GM19328 (cell line): ENCODE results near the gene ERBB4.
"Not testable (repeated sequence)": the region's sequence is repeated elsewhere in the genome, so short reads cannot be mapped to it uniquely, and the experiment has no call there.

Source experiments
- ATAC-seq: cut with Tn5 transposase; IDR thresholded peaks from one replicate; pipeline ENCODE4 v1.9.1; 2021; ENCODE audit warnings: mild to moderate bottlenecking, moderate library complexity; ENCODE audit not compliant: unreplicated experiment

Gene ERBB4

DNA sequence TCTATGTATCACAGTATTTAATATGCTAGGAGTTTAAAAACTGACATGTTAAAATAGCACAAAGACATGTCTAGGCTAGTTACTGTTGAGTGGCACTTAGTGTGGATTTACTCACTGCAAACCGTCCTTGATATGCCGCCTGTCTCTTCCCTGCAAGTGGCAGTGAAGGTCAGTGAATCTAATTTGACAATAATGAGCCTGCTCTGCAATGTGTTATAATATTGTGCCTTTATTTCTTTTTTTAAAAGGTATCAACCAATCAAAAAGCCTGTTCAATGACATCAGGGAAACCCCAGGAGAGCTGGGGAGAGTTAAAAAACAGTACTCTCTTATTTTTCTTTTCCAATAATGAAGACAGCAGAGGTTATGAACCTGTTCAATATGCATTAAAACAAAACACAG is 384.1 kb downstream of the ERBB4 start:
- ATAC-seq = no peak

GRCh38 chr2:212153923-212154322 is 384.7 kb downstream of the ERBB4 start:
- no peak for ATAC-seq

GRCh38 chr2:212147921-212148513 is 390.6 kb downstream of the ERBB4 start:
- no peak for ATAC-seq

DNA sequence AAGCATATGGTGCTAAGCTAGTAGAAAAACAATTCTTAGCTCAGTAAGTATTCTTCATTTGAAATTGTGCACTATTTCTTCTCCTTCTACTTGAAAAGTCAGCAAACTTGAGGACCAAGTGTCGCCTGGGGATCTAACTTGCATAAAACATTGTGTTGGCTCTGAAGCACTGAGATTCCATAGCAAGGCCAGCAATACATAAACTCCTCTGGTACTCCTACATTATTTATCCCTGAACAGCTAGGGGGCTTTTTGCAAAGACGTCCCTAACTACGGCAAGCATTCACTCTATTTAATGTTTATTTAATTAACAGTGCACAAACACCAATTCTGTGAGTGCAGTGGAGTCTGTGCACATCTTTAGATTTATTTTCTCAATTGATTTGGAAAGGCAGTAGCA is 392.2 kb downstream of the ERBB4 start:
- ATAC-seq = no peak

GRCh38 chr2:212145121-212145520 is 393.5 kb downstream of the ERBB4 start:
- no peak for ATAC-seq

DNA sequence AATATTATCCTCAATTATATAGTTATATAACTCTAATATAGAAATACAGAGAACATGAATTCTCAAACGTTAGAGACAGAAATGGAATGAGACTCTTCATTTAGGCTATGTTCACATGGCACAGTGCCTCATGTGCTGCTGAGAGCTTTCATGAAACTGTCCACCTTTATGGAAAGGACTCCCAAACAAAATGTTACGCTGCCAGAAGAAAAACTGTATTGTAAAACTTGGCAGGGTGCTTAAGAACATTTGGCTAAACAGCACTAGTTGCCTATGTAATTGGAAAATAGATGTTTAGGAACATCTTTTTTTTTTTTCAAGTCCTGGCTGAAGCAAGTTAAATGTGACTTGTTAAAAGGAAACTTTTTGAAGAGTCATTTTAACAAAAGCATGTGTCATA is 396.0 kb downstream of the ERBB4 start:
- no peak for ATAC-seq

DNA sequence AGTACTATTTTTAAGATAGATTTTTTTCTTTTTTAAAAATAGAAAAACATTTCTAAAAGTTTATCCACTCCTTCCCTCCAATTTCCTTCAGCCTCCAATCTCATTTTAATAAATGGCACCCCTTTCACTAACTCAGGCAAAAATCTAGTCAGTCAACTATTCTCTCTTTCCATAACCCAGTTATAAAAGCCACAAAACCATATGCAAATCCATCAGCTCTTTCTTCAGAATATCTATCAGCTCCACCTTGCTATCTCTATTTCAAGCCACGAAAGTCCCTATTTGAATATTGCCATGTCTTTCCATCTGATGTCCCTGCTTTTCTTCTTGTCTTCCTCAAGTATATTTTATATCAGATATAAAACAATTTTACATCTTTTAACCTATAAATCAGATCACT is 397.1 kb downstream of the ERBB4 start:
- ATAC-seq = no peak

GRCh38 chr2:212136216-212136795 is 402.3 kb downstream of the ERBB4 start:
- no peak for ATAC-seq

DNA sequence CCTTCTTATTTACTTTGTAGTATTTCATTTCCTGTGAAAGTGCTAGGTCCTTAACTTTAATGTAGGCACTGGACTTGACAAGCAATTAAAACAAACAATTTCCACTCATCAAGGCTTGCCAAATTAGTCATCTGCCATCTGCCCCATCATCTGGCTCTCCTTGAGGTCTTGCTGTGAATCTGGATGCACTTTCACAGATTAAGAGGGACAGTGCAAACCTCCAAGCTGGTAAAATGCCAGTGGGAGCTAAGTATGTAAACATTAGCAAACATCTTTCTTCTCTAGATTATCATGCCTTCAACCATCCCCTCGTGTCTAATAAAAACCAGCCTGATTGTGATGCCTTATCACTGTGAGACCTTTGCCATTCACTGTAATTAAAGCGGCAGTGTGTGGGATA is 402.9 kb downstream of the ERBB4 start:
- ATAC-seq = no peak

DNA sequence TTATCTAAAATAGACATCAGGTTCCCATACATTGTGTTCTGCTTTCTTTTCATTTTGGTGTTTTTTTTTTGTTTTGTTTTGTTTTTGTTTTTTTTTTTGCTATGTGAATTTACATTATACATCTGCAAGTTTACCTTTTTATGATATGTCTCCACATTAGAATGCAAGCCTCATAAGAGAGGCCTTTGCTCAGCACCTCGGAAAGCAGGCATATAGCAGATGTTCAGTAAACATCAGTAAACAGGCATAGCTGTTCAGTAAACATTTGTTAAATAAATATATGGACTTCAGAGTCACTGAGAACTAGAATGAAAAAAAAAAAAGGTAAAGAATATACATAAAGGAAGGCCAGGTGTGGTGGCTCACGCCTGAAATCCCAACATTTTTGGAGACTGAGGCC is 405.3 kb downstream of the ERBB4 start:
- no peak for ATAC-seq

DNA sequence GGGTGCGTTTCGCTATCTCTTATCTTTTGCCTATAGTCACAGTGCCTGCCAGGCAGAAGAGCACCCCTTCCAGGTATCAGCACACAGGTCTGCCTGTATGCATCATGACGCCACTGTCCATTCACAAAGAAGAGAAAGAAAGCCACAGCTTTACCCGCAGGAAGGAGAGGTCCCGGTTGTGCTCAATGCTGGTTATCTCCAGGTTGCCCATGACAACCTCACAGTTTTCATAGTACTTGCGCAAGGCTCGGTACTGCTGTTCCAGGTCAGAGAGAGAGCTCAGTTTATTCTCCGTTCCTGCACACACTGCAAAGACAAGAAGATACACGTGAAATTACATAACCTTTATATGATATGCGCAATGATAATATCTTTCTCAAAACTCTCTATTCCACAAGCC is 414.0 kb downstream of the ERBB4 start:
- no peak for ATAC-seq

- ATAC-seq = no peak
Observed at GRCh38 chr2:212119591-212119990, 419.0 kb downstream of the ERBB4 start.

- ATAC-seq = no peak
Observed at GRCh38 chr2:212117926-212118325, 420.7 kb downstream of the ERBB4 start.

GRCh38 chr2:212114489-212114888 is 424.1 kb downstream of the ERBB4 start:
- no peak for ATAC-seq

- ATAC-seq = no peak
Observed at GRCh38 chr2:212112401-212112800, 426.2 kb downstream of the ERBB4 start.

DNA sequence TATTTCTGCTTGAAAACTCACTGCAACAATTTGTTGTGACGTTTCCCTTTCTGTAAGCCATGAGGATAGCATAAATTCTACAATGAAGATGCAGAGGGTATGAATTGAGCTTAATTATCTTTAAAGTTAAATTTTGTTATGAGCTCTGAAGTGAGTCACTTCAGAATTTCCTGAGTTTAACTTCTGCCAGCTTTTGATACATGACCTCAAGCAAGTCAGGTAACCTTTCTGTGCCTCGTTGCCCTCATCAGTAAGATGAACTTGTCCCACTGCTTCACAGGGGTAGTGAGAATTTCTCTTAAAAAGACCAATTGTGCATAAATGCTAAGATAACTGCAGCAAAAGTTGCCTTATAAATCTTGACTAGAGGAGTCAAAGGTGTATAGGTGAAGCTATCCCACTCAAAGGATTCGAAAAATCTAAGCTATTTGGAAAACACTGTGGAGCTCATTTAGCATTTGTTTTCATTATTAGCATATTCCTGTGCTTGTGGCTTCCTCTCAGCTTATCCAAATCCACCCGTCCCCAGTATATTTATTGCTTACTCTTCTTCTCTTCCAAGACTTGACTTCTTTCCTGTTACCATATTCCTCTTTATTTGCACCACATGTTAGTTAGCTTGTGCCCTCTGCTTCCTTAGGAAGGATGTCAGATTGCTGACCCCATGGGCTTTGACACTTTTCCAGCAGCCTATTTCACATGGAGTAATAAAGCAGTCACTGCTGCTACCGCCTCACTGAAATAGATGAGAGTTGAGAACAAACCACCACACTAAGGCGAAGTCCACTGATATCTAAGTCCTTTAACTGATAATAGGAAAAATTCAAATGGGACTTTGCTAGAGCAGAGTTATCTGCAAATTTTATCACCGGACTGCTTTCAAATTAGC is 428.6 kb downstream of the ERBB4 start:
- ATAC-seq = no peak

DNA sequence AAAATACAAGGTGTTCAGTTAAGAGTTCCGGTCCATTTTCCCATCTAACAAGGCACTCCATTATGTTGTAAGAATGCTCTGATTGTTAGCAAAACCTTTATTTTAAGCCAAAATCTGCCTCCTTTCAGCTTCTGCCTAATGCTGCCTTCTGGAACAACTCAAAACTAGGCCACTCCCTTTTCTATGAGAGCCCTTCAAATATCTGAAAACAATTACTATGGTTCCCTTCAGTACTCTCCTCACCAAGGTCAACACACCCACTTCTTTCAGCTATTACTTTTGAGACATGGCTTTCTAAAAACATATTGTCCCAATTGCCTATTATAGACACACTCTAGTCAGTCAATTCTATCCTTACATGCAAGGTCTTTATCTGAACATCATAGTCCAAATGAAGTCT is 429.4 kb downstream of the ERBB4 start:
- ATAC-seq = no peak

DNA sequence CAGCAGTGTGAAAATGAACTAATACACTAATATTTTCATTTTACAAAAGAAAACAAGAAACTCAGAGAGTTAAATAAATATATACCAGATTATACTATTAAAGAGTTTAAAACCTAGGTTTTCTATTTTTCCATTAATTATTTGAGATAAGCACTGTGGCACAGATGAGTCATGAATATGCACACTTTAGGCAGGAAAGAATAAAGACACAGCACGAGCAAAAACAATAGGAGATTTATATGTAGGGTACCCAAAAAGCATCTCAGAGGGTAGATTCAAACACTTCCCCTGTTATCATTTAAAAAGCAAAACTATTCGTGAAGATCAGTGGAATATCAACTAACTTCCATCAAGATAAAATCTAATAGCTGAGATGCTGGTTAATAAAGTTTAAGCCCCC is 430.6 kb downstream of the ERBB4 start:
- no peak for ATAC-seq

DNA sequence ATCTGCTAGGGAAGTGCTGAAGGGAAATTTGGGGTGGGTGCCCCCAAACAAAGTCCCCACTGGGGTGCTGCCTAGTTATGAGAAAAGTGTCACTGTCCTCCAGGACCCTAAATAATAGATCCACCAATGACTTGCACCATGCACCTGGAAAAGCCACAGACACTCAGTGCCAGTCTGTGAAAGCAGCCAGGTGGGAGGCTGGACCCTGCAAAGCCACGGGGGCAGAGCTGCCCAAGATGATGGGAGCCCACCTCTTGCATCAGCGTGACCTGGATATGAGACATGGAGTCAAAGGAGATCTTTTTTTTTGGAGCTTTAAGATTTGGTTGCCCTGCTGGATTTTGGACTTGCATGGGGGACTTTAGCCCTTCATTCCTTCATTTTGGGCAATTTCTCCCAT is 431.6 kb downstream of the ERBB4 start:
- no peak for ATAC-seq

GRCh38 chr2:212106536-212106935 is 432.1 kb downstream of the ERBB4 start:
- not testable (repeated sequence) for ATAC-seq

GRCh38 chr2:212099658-212100057 is 438.9 kb downstream of the ERBB4 start:
- no peak for ATAC-seq

DNA sequence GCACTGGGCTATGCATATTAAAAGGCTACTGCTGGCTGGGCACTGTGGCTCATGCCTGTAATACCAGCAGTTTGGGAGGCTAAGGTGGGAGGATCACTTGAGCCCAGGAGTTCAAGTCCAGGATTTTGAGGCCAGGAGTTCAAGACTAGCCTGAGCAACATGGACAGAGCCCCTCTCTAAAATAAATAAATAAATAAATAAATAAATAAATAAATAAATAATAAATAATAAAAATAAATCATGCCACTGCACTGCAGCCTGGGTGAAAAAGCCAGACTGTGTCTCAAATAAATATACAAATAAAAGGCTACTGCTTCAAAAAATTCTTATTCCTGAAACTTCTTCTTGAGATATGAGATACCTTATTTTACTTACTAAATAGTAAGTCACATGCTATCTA is 439.6 kb downstream of the ERBB4 start:
- ATAC-seq = no peak
